Measurements from ENCODE around the gene TTLL10.

GRCh38 chr1:1211541-1212441 lies 38.1 kb downstream of the TTLL10 start:
- TF ChIP-seq, protein P1, sequence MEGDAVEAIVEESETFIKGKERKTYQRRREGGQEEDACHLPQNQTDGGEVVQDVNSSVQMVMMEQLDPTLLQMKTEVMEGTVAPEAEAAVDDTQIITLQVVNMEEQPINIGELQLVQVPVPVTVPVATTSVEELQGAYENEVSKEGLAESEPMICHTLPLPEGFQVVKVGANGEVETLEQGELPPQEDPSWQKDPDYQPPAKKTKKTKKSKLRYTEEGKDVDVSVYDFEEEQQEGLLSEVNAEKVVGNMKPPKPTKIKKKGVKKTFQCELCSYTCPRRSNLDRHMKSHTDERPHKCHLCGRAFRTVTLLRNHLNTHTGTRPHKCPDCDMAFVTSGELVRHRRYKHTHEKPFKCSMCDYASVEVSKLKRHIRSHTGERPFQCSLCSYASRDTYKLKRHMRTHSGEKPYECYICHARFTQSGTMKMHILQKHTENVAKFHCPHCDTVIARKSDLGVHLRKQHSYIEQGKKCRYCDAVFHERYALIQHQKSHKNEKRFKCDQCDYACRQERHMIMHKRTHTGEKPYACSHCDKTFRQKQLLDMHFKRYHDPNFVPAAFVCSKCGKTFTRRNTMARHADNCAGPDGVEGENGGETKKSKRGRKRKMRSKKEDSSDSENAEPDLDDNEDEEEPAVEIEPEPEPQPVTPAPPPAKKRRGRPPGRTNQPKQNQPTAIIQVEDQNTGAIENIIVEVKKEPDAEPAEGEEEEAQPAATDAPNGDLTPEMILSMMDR (IDR thresholded peaks at IDR 0.05; ENCODE audit: insufficient read depth, low read length, poor library complexity, severe bottlenecking), result no peak
- TF ChIP-seq EZH2phosphoT487 (conservative IDR thresholded peaks at IDR 0.05; ENCODE audit: low read length), result no peak
